ENCODE results near the gene TBC1D20.

The TBC1D20 gene

GRCh38 chr20:437787-438486, 24.4 kb downstream of the TBC1D20 start:
- DNase-seq = peak in 1 of 5 donors; percentile 26

- no peak for DNase-seq
Observed at GRCh38 chr20:436476-436875, 25.9 kb downstream of the TBC1D20 start.

GRCh38 chr20:435558-435957, 26.8 kb downstream of the TBC1D20 start:
- no peak for DNase-seq

- DNase-seq = no peak
Observed at GRCh38 chr20:434661-435419, 27.5 kb downstream of the TBC1D20 start.

- DNase-seq = no peak
Observed at GRCh38 chr20:434221-434620, 28.1 kb downstream of the TBC1D20 start.

GRCh38 chr20:433300-433975, 28.9 kb downstream of the TBC1D20 start:
- DNase-seq = peak in 3 of 5 donors; percentile 20 to 85 (median 21)

- DNase-seq = no peak
Observed at GRCh38 chr20:432677-433299, 29.5 kb downstream of the TBC1D20 start.

GRCh38 chr20:432208-432607, 30.1 kb downstream of the TBC1D20 start:
- no peak for DNase-seq

GRCh38 chr20:431012-431904, 31.1 kb downstream of the TBC1D20 start:
- DNase-seq = peak in 2 of 5 donors; percentile 15 to 58

- no peak for DNase-seq
Observed at GRCh38 chr20:430091-430999, 32.0 kb downstream of the TBC1D20 start.

GRCh38 chr20:428658-429200, 33.6 kb downstream of the TBC1D20 start:
- no peak for DNase-seq

- no peak for DNase-seq
Observed at GRCh38 chr20:427849-428657, 34.3 kb downstream of the TBC1D20 start.

- DNase-seq = no peak
Observed at GRCh38 chr20:427401-427800, 34.9 kb downstream of the TBC1D20 start.

GRCh38 chr20:426566-426965, 35.8 kb downstream of the TBC1D20 start:
- no peak for DNase-seq

- no peak for DNase-seq
Observed at GRCh38 chr20:421685-422250, 40.6 kb downstream of the TBC1D20 start.

- no peak for DNase-seq
Observed at GRCh38 chr20:420721-421574, 41.4 kb downstream of the TBC1D20 start.

- no peak for DNase-seq
Observed at GRCh38 chr20:420166-420620, 42.1 kb downstream of the TBC1D20 start.

- no peak for DNase-seq
Observed at GRCh38 chr20:419556-420165, 42.7 kb downstream of the TBC1D20 start.

All from T-helper 1 cell (primary cell).